Ishikawa (cell line): ENCODE data around the gene TNFAIP3.

ENCODE experiments used
- CEBPB ChIP-seq: IDR thresholded peaks from 2 replicates; pipeline ENCODE4 v1.6.1; 2012
- CREB1 ChIP-seq: IDR thresholded peaks from 2 replicates; pipeline ENCODE4 v1.6.1; 2012; ENCODE audit warnings: low read depth
- EP300 ChIP-seq: IDR thresholded peaks from 2 replicates; pipeline ENCODE4 v1.6.1; 2012; ENCODE audit warnings: borderline replicate concordance
- MAX ChIP-seq: IDR thresholded peaks from 2 replicates; pipeline ENCODE4 v1.6.1; 2012
- RAD21 ChIP-seq: IDR thresholded peaks from 2 replicates; pipeline ENCODE4 v1.6.1; 2012; ENCODE audit warnings: low read depth
- REST ChIP-seq: IDR thresholded peaks from 2 replicates; pipeline ENCODE4 v1.6.1; 2012; ENCODE audit warnings: low read depth, mild to moderate bottlenecking
- TAF1 ChIP-seq: IDR thresholded peaks from 2 replicates; pipeline ENCODE4 v1.6.1; 2012; ENCODE audit warnings: low read depth, mild to moderate bottlenecking
- TEAD4 ChIP-seq: IDR thresholded peaks from 2 replicates; pipeline ENCODE4 v1.6.1; 2012
- YY1 ChIP-seq: IDR thresholded peaks from 2 replicates; pipeline ENCODE4 v1.6.1; 2012; ENCODE audit warnings: low read depth

- TF ChIP-seq CREB1 (no peak), MAX (no peak), YY1 (no peak), EP300 (no peak), TAF1 (no peak), REST (no peak), RAD21 (no peak), TEAD4 (no peak), CEBPB (no peak)
These were observed 57.0 kb downstream of the TNFAIP3 start for GRCh38 chr6:137923866-137924653.
